GM18517 (cell line): ENCODE results near the gene ZBTB20.

Source experiments
- ATAC-seq: cut with Tn5 transposase; IDR thresholded peaks from one replicate; pipeline ENCODE4 v1.9.1; 2021; ENCODE audit warnings: mild to moderate bottlenecking, moderate library complexity; ENCODE audit not compliant: unreplicated experiment

ZBTB20 gene

GRCh38 chr3:114504941-114505628, 642.0 kb downstream of the ZBTB20 start:
- no peak for ATAC-seq

DNA sequence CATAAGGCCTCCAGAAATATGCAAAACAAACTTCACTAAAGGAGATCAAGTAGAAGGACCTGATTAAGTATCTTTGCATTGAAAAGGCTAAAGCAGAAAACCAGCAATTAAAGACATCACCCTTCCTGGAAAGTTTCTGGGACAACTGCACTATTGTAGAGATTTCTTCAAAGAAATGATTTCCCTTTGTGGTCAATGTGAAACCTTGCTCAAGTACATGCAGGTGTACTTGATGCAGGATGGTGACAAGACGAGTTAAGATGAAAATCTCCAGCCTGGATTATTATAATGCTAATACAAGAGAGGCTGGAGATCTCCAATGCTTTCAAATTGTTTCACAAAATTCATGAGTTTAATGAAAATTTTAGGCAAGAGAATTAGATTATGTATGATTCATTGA, 644.9 kb downstream of the ZBTB20 start:
- ATAC-seq: no peak

GRCh38 chr3:114499976-114500375, 647.1 kb downstream of the ZBTB20 start:
- ATAC-seq: no peak

- no peak for ATAC-seq
Observed at GRCh38 chr3:114498539-114499370, 648.3 kb downstream of the ZBTB20 start.

DNA sequence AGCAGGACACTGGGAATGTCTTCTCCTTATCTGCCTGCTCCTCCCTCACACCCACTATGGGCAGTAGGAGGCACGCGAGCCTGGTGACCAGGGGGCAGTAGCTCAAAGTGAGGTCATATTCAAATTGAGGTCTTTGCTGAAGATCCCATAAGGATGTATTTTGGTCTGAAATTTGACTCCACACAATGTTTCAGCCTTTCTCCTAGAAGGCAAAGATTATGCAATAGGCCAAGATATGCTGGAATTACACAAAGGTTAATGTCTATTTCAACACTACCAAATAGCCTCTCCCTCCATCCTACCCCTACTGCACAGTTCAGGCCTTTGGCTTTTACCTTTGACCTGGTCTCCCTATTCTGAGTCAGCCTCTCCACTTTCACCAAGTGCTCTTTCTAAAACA, 650.2 kb downstream of the ZBTB20 start:
- ATAC-seq: no peak

DNA sequence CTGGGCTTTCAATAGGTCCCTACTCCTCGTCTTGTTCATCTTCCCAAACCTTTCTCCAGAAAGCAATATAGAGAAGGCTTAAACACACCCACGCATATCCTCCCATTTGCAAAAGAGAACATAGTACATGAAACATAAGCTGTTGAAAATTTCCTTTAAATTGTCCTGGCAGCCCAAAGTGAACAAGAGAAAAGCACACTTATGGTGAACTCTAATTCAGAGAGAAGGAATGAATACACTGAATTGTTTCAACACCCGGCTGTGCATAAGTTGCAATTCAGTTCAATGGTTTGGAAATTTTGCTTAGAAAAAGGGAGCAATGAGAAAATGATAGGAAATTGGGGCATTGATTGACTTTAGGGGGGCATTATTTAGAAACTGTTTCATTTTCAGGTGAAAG, 650.6 kb downstream of the ZBTB20 start:
- no peak for ATAC-seq

- ATAC-seq: no peak
Observed at GRCh38 chr3:114496021-114496434, 651.1 kb downstream of the ZBTB20 start.

DNA sequence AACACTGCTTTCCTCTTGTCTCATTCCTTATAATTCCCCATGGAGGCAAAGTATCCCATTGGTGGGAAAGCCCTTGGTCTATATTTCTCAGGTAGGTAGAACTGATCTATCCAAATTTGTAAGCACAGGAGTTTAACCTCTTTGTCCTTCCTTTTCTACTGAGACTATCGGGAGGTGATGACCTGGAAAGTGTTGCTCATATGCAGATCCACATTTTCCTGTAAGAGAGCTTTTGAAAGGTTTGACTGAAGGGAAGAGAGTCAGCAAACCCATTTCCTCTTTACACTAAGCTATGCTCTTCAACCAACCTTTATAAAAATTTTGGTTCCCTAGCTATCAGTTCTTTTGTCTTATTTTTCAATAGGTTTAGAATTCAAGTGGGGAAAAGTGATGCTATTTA, 652.6 kb downstream of the ZBTB20 start:
- ATAC-seq: no peak

DNA sequence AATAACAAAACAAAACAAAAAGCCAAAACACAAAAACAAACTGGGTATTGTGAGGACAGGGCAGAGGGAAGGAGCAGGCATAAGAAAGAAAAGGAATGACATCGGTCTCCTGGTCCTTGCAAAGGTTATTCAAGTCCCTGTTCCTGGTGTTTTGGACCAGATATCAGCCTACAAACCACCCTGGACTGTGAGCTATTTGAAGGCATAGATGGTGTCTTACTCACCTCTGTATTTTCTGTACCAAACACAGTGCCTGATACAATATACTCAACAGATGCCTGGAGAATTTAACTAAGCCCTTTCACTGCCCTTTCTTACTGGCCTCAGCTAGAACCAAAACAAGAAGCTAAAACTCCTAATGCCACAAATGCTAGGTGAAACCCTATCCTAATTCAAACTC, 656.3 kb downstream of the ZBTB20 start:
- no peak for ATAC-seq

- no peak for ATAC-seq
Observed at GRCh38 chr3:114487502-114487901, 659.6 kb downstream of the ZBTB20 start.

DNA sequence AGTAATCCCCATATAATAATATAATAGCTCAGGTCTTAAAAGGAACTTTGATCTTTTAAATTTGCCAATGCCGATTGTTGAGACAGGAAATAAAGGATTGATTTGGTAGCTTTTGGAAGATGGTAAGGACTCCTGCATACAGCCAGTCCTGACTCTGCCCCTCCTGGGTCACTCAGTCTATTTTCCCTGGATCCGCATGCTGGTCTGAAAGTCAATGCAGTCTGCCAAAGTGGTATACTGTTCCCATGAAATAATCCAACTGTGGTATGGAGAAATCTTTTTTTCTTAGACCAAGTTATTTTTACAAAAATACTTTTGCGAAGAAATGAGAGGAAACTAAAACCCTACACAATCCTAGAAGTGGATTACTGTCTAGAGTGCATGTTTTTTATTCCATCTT, 662.2 kb downstream of the ZBTB20 start:
- ATAC-seq: no peak

DNA sequence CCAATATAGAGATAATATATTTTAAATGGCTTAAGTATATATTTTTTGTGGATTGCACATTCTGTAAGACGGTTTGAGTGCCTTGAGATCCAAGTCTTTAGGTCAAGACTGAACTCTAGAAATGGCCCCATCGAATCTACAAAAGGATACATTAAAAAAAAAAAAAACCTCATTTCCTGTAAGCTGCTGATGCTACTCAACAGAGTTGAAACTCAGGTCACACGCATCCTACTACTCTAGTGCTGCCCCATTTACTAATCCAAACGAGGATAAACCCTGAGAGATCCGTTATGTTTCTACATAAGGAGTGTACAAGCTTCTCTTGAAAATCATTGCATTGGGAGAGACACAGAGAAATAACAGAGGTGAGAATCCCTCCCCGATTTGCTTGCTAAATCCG, 666.0 kb downstream of the ZBTB20 start:
- ATAC-seq: no peak

- ATAC-seq: no peak
Observed at GRCh38 chr3:114480442-114480841, 666.6 kb downstream of the ZBTB20 start.

DNA sequence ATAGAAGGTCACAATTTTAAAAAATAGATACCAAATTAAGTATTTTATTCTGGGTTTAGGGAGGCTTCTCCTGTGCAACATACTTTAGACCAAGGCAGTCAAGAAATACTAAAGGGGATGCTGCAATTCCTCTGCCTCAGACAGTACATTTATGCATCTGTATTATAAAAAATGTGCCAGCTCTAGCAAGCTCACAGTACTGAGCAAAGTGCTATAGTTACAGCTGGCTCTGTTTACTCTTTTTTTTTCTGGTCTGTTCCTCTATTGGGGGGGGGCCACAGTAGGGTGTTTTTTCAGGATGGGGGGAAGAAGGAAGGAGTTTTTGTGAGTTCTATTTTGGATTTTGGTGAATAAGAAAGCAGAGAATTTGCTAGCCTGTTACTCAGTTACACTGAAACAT, 668.3 kb downstream of the ZBTB20 start:
- ATAC-seq: no peak

DNA sequence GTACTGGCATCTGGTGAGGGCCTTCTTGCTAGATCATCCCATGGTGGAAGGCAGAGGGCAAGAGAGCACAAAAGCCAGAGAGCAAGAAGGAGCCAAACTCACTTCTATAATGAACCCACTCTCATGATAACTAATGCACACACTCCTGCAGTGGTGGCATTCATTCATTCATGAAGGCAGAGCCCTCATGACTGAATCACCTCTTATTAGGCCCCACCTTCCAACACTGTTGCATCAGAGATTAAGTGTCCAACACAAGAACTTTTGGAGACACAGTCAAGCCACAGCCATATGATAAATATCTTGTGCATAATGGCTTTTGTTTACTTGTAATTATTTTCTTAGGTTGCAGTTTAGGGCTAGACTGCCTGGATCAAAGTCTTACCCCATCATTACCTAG, 670.6 kb downstream of the ZBTB20 start:
- no peak for ATAC-seq

GRCh38 chr3:114471478-114471877, 675.6 kb downstream of the ZBTB20 start:
- no peak for ATAC-seq

DNA sequence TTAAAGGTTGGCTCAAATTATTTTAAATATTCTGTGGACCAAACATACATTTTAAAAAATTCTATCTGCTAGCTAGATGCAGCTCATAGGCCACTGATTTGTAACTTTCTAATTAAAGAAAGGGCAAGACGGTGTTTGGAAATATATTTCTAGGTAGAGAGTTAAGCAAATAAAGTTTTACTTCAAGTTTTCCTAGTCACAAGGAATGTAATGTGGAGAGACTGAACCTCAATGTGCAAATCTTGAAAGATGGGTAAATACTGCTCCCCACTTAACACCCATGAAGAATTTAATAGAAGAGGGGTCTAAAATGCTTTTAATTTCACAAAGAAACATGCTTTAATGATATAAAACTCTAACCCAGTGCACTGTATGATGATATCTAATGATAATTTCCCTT, 678.0 kb downstream of the ZBTB20 start:
- ATAC-seq: no peak

- ATAC-seq: no peak
Observed at GRCh38 chr3:114466816-114467215, 680.3 kb downstream of the ZBTB20 start.

GRCh38 chr3:114466251-114466650, 680.8 kb downstream of the ZBTB20 start:
- ATAC-seq: no peak

GRCh38 chr3:114464548-114464947, 682.5 kb downstream of the ZBTB20 start:
- peak; percentile 90 for ATAC-seq

- ATAC-seq: no peak
Observed at GRCh38 chr3:114462750-114463149, 684.3 kb downstream of the ZBTB20 start.

GRCh38 chr3:114460459-114460858, 686.6 kb downstream of the ZBTB20 start:
- ATAC-seq: peak; percentile 51
